Stimulated activated CD8-positive, alpha-beta memory T cell treated with anti-CD3 and anti-CD28 coated beads, Interleukin-15, amount 100 ng/mL, for 1 hour (primary cell): ENCODE data around the gene EVX2.

Experiments used
- DNase-seq: peaks from one replicate; pipeline ENCODE4 v3.0.0-alpha.2; 2020; ENCODE audit warnings: low read depth

EVX2 gene

GRCh38 chr2:176083796-176084261, at the start of gene EVX2:
EVX2 (minus strand) TSS chr2:176083962; CDS start chr2:176083776, 186 bp downstream.
- no peak for DNase-seq

- DNase-seq, result no peak
Observed at GRCh38 chr2:176133389-176133788, 49.6 kb upstream of the EVX2 start.

- no peak for DNase-seq
Observed at GRCh38 chr2:176132205-176133171, 48.7 kb upstream of the EVX2 start.

- DNase-seq, result no peak
Observed at GRCh38 chr2:176131848-176132158, 48.0 kb upstream of the EVX2 start.

GRCh38 chr2:176130957-176131847, 47.4 kb upstream of the EVX2 start:
- no peak for DNase-seq

DNA sequence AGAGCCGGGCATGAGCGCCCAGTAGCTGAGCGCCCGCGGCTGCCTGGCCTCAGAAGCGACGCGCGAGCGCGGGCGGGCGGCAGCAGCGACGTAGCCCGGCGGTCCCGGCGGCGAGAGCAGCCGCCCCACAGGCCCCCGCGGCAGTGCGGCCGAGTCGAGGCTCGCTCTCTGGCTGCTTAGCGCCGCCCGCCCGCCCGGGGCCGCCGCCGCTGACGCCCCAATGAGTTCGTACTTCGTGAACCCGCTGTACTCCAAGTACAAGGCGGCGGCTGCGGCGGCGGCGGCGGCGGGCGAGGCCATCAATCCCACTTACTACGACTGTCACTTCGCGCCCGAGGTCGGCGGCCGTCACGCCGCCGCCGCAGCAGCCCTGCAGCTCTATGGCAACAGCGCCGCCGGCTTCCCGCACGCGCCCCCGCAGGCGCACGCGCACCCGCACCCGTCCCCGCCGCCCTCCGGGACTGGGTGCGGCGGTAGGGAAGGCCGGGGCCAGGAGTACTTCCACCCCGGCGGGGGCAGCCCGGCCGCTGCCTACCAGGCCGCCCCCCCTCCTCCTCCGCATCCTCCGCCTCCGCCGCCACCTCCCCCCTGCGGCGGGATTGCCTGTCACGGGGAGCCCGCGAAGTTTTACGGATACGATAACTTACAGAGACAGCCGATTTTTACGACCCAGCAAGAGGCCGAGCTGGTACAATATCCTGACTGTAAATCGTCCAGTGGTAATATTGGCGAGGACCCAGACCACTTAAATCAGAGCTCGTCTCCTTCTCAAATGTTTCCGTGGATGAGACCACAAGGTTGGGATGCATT, 46.6 kb upstream of the EVX2 start:
- DNase-seq, result no peak

DNA sequence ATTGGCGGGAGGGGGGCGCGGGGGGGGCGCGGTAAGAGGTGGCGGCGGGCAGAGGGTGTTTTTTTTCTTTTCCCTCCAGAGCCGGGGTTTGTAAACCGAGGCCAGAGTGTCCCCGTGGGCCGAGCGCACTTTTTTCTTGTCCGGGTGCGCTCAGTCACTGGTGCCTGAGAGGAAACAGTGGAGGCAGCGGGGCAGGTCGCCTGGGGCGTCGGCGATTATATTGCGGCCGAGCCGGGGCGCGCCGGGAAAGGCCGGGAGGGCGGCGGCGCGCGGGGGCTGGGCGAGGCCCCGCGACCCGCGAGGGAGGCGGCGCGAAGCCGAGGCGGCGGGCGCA, 46.0 kb upstream of the EVX2 start:
- DNase-seq, result no peak

DNA sequence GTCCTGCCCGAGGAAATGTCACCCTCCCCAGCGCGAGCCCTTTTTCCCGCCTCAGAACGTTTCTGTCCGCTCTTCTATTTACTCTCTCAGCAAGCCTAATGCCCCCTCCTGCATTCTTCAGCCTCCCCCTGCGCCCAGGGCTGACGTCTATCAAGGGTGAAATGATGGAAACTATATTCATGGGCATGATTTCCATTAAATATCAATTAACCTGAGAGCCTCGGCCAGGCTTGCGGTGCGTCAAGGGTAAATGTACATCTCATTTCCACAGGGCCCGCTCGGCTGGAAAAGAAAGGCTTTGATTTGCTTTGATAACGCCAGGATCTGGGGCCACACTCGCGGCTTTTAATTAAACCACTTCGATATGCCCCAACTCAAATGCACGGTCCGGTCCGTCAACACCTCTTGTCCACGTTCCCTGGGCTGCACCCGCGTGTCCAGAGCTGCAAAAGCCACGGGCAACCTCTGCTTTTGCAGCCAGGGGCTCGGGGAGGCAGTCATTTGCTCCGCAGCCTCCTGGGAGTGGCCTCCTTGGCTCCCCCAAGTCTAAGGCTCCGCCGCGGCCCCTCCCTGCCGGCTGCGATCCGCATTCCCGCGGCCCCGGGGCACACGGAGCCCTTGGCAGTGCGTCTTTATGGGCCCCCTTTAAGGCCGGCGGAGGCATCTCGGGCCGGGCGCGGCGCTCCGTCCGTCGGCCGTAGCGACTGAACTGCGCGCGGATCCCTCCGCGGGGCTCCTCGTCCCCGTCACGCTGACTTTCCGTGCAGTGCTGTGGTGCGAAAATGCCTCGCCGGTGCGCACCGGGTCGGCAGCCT, 45.4 kb upstream of the EVX2 start, which contains the start of gene HOXD8:
TSS of gene HOXD8 (plus strand) at position 724 of the 815 bp plus-strand sequence. CDS start 662 bp downstream, outside the sequence.
- no peak for DNase-seq

- no peak for DNase-seq
Observed at GRCh38 chr2:176128172-176128981, 44.6 kb upstream of the EVX2 start.

DNA sequence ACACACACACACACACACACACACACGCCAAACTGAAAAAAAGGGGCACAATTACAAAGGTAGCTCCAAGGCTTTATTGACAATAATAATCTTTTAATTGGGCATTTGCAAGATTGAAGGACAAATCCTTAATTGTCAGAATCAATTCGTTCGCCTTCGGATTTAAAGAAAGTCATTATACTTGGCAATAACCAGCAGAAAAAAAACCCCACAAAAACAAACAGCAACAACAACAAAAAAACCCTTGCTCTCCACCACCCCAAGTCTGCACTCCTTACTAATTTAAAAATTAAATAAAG, 44.0 kb upstream of the EVX2 start:
- DNase-seq, result no peak

DNA sequence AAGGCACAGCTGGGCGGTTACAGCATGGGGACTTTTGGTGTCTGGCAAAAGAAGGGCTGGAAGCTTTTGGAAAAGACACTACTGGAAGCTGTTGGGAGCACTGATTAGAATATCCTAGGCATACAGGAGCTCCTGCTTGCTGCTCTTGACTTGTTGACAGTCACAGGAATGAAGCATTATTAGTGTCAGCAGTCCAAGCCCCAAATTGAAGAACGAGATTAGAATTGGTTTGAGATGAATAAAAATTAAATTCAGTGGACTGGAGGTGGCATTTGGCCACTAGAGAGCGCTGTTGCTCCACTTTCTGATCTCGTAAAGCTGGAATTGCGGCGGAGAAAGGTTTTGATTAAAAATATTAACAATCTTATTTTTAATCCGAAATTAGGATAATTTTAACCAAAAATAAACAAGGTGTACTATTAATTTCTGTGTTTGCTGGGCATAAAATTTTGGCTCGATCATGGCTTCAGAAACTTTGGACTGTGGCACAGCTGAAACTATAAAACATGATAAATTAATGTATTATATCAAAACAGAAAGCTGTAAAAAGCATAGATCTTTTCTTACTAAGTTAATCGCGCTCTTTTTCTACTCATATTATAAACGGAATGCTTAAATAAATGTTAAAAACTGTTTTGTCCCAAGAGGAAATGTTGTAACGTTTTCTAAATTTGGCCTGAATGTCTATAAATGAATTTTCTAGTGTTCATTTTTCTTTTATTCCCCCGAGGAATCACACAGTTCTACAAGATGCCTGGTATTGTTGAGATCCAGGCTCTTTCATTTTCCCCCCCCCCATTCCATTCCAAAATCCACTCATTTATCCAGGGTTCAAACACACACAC, 43.4 kb upstream of the EVX2 start:
- peak; percentile 60 for DNase-seq

DNA sequence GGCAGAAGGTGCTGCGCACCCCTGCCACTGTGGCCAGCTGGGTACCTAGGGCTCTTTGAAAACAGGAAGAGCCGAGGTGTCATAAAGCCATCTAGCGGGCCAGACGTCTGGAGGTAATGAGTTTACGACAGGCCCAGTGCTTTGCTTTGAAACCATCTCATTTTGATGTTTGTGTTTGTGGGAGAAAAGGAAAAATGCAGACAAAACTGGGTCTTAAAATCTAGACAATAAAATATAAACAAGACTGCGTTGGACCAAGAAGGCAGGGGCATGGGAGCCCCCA, 42.0 kb upstream of the EVX2 start:
- no peak for DNase-seq

- DNase-seq, result no peak
Observed at GRCh38 chr2:176124947-176125771, 41.4 kb upstream of the EVX2 start.

GRCh38 chr2:176124110-176124946, 40.6 kb upstream of the EVX2 start:
- DNase-seq, result no peak

DNA sequence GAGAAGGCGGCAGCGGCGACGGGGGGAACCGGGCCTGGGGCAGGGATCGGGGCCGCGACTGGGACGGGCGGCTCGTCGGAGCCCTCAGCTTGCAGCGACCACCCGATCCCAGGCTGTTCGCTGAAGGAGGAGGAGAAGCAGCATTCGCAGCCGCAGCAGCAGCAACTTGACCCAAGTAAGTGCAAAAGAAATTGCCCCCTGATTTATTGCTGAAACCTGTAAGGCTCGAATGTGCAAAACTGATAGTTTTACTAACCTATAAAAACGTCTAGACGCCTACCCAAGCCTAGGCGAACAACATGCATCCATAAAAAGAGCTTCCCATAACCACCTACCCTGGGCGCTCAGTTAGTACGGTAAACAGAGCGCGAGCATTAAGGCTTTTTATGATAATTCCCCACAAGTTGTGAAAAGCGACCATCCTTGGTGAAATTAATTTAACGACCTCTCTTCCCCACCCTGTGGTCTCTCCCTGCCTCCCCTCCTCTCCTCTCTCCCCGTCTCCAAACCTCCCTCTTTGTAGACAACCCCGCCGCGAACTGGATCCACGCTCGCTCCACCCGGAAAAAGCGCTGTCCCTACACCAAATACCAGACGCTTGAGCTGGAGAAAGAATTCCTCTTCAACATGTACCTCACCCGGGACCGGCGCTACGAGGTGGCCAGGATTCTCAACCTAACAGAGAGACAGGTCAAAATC, 39.8 kb upstream of the EVX2 start:
- no peak for DNase-seq

DNA sequence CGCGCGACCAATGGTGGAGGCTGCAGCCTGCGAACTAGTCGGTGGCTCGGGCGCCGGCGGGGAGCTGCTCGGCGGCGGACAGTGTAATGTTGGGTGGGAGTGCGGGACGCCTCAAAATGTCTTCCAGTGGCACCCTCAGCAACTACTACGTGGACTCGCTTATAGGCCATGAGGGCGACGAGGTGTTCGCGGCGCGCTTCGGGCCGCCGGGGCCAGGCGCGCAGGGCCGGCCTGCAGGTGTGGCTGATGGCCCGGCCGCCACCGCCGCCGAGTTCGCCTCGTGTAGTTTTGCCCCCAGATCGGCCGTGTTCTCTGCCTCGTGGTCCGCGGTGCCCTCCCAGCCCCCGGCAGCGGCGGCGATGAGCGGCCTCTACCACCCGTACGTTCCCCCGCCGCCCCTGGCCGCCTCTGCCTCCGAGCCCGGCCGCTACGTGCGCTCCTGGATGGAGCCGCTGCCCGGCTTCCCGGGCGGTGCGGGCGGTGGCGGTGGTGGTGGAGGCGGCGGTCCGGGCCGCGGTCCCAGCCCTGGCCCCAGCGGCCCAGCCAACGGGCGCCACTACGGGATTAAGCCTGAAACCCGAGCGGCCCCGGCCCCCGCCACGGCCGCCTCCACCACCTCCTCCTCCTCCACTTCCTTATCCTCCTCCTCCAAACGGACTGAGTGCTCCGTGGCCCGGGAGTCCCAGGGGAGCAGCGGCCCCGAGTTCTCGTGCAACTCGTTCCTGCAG, 39.1 kb upstream of the EVX2 start, which contains the start of gene HOXD9:
TSS of gene HOXD9 (plus strand) at position 37 of the 728 bp plus-strand sequence. CDS start at position 87, 50 bp downstream.
- DNase-seq, result no peak
